Skeletal muscle cell (primary cell): ENCODE measurements around the gene GARS1.
"Not testable (repeated sequence)": the region's sequence is repeated elsewhere in the genome, so short reads cannot be mapped to it uniquely, and the experiment has no call there.

ENCODE experiments used
- DNase-seq: peaks from one replicate; pipeline ENCODE4 v3.0.0-alpha.2; 2010; ENCODE audit warnings: low read depth
- H3K4me3 ChIP-seq: 2 replicates; pipeline ENCODE4 v1.5.1; 2011; ENCODE audit warnings: low read depth, mild to moderate bottlenecking, control low read depth, low read length, moderate library complexity

Gene GARS1

DNA sequence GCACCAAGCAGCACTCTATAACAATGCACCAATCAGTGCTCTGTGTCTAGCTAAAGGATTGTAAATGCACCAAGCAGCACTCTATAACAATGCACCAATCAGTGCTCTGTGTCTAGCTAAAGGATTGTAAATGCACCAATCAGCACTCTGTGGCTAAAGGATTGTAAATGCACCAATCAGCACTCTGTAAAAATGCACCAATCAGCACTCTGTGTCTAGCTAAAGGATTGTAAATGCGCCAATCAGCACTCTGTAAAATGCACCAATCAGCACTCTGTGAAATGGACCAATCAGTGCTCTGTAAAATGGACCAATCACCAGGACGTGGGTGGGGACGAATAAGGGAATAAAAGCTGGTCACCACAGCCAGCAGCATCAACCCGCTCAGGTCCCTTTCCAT, 24.4 kb upstream of the GARS1 start:
- not testable (repeated sequence) for DNase-seq, H3K4me3 ChIP-seq

DNA sequence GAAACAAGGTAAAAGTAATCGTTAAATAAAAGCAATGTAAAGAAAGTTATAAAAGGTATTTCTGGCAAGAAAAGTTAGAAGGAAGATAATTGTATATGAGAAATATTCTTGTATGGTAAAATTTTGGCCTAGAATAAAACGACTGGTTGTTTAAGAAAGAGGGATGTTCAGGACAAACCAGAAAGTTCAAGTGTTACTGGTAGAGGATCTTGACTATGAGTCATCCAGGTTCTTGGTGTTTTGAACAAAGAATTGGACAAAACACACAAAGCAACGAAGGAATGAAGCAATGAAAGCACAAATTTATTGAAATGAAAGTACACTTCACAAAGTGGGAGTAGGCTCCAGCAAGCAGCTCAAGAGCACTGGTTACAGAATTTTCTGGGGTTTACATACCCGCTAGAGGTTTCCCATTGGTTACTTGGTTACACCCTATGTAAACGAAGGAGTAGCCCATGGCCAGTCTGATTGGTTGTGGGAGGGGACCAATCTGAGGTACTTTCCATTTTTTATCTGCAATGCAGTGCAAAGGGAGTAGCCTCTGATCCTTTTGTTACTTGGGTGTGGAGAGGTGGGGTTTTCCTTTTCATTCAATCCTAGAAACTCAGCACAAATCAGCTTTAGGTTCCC, 22.4 kb upstream of the GARS1 start:
- DNase-seq = no peak
- H3K4me3 ChIP-seq = no peak overlapping the region

DNA sequence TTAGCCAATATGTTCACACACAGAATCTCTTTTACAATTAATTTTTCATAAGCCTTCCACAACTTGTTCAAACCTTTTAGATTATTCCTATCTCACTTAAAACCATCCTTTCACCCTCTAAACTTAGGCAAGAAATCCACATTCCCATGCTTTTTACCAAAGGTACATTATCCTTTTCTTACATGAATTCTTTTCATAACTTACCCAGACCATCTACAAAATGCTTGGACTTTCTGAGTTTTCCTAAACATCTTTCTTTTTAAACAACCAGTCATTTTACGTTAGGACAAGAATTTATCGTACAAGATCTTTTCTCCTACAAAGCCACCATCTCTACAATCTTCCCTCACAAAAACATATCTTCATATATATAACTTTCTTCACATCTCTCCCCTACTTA, 18.8 kb upstream of the GARS1 start:
- H3K4me3 ChIP-seq = no peak overlapping the region
- DNase-seq = no peak

DNA sequence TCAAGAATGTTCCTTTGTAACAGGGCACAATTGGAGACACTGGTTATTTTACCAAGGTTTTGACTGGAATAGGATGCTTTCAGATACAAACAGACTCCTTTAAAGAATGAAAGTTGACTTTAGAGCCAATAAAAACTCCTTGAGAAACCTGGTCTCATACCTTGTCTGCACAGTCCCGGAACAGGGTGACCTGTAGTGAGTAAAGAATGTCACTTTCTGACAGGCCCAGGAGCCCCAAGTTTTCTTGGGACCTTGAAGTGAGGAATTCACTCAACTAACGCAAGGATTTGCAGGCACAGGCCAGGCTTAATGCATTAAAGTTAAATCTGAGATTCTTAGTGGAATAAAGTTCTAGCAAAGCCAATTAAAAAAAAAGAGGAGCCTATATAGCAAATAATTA, 11.5 kb upstream of the GARS1 start:
- DNase-seq = no peak
- no peak overlapping the region for H3K4me3 ChIP-seq

DNA sequence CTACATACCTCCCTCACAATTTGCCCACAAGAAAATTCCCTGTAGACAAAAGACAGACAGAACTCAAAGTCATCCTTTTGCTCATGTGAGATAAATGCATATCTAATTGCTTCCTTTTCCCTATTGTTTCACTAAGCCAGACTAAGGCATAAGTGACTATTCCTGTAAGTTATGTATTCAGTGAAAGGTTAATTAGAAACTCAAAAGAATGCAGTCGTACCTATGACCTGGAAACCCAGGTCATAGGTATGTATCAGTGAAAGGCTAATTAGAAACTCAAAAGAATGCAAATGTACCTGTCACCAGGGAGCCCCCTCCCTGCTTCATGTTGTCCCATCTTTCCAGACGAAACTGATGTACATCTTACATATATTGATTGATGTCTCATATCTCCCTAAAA, 10.3 kb upstream of the GARS1 start:
- H3K4me3 ChIP-seq = no peak overlapping the region
- no peak for DNase-seq

DNA sequence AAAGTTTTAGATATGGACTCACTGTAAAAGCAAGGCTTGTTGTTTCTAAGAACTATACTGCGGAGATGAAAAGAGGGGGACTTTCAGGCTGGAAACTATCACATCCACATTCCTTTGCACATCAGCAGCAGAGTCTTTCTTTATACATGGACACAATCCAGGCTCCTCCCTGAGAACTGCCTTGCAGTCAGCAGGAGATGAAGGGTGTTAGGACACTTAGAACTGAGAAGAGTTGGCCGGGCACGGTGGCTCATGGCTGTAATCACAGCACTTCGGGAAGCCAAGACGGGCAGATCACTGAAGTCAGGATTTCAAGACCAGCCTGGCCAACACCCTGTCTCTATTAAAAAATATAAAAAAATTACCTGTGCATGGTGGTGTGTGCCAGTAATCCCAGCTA, 9.7 kb upstream of the GARS1 start:
- no peak overlapping the region for H3K4me3 ChIP-seq
- no peak for DNase-seq

DNA sequence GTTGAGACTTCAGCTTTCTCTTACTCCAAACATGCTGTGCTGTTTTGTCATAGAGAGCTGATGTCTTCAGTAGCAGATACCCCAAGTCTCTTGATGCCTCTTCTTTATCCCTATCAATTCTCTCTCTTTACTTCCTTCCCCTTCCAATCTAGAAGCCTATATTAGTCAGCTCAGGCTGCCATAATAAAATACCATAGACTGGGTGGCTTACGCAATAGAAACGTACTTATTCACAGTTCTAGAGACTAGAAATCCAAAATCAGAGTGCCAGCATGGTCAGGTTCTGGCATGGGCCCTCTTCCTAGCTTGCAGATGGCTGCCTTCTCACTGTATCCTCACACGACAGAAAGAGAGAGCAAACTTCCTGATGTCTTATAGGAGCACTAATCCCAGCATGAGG, 9.0 kb upstream of the GARS1 start:
- DNase-seq = no peak
- H3K4me3 ChIP-seq = no peak overlapping the region

DNA sequence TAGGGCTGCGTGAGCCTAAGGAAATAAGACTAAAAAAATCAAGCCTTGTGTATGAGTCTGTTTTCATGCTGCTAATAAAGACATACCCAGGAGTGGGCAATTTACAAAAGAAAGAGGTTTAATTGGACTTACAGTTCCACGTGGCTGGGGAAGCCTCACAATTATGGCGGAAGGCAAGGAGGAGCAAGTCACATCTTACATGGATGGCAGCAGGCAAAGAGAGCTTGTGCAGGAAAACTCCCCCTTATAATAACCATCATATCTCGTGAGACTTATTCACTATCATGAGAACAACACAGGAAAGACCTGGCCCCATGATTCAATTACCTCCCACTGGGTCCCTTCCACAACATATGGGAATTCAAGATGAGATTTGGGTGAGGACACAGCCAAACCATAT, 7.1 kb upstream of the GARS1 start:
- not testable (repeated sequence) for DNase-seq, H3K4me3 ChIP-seq

DNA sequence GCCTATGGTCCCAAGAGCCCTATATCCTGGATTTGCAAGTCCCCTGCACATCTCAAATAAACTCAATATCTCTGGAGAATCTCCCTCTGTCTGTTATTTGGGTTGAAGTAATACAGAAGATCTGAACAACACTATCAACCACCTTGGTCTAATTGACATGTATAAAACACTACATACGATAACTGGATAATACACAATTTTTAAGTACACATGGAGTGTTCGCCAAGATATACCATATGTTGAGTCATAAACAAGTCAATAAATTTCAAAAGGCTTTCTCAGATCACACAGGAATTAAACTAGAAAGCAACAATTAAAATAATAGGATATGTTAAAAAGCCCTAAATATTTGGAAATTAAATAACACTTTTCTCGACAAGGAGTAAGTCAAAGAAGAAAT, 5.6 kb upstream of the GARS1 start:
- no peak for DNase-seq
- H3K4me3 ChIP-seq = no peak overlapping the region

DNA sequence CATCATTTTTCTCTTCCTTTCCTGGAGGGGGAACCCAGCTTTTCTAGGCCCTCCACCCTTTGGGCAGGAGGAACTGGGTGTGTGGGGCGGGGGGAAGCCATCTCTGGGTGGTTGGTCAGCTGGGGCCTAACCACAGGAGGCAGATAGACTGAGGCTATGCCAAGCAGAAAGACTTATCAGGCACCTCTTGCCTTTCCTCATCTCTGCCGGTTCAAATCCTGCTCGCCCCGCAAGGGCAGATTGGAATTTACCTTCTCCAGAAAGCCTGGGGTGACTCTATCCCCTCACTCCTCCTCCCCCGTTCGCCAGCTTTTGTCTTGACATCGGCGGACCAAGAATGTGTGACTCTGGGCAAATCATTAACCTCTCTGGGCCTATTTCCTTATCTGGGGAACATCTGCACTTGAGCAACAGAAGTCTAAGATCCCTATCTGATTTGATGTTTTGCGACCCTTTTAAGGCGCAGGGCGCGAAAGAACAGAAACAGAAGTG, 584 bp upstream of the GARS1 start:
- H3K4me3 ChIP-seq = peak overlapping the region; percentile 100
- no peak for DNase-seq

DNA sequence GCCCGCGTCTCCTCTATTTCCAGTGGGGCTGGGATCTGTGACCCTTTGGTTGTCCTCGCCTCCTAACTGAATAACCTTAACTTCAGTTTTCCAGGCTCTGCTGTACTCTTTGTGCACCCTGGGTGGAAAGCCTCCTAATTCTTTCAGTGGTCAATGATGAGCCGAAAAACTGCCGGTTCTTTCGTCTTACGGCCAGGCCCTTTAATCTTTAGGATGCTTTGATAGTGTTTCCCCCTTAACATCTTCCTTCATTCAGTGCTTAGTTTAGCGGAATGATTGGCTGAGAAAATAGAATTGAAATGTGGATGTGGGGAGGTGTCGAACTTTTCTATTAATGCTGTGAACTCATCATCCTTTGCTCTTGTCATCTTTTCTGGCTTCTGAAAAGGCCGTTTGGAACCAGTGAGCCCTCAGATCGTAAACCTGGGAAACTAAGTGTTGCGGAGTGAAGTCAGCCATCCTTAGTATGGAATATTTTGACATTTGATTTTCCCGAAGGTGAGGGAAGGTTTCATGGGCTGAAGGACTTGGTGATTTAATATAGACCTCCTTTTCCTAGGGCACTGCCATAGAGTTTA, 847 bp downstream of the GARS1 start:
- no peak for DNase-seq

DNA sequence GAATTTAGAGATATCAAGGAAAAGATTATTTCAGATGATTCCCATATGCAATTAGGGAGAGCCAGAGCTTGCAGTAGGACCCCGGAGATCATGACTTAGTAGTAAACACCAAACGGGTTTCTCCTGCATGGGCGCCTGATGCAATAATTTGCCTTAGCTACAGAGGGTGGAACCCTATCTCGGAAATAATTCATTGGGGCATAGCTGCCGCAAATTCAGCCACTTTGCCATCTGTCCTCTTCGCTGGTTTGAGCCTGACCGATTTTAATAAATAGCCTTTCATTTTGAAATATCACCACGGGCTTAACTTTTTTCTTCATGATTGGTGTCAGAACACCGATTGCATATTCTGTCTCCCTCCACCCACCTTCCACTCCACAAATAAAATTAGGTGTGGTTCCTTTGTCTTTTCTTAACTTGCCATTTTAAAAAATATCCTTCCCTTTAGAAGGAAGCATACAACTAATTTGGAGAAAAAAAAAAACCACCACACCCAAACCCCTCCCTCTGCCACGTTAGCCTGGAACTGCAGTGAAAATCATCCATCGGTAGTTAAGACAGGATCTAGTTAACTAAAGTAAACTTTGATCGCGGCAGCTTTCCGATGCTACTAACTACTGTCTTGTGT, 1.4 kb downstream of the GARS1 start:
- no peak for DNase-seq
- H3K4me3 ChIP-seq = peak overlapping the region; percentile 100

More for the DNA sequence above, 847 bp downstream of the GARS1 start:
- H3K4me3 ChIP-seq = peak overlapping the region; percentile 100

DNA sequence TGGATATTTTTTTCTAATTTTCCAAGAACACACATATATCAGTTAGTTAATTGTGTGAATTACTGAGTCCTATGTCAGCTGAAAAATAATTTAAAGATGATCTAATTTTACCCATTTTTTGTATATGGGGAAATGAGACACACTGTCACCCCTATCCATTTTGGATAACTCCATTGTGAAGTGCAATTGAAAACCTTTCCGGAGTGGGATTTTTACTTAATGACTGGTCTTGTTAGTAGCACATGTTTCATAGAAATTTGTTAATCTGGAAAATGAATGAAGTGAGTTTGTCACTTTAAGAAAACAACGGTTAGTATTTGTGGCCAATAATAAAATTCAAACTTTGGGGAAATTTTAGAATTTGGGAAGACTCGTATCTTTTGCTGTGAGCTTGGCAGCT, 2.0 kb downstream of the GARS1 start:
- peak overlapping the region; percentile 100 for H3K4me3 ChIP-seq

DNA sequence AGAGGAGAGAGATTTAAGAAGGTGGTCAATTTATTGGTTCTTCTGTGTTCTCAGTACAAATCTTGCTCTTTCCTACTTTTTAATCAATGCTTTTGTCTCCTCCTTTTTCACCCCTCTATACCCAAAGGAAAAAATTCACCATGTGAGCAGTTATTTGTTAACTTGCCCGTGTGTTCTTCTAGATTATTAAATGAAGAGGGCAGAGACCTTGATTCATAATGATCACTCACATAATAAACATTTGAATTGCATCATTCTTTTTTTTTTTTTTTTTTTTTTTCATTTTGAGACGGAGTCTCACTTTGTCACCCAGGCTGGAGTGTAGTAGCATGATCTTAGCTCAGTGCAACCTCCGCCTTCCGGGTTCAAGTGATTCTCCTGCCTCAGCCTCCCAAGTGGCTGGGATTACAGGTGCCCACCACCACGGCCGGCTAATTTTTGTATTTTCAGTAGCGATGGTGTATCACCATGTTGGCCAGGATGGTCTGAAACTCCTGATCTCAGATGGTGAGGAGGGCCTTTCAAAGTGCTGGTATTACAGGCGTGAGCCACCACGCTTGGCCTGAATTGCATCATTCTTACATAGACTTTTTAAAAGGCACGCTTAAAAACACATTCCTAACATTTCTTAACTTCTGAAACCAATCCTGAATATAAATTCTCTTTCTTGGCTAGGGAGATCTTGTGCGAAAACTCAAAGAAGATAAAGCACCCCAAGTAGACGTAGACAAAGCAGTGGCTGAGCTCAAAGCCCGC, 3.6 kb downstream of the GARS1 start:
- no peak overlapping the region for H3K4me3 ChIP-seq
- no peak for DNase-seq

More for the DNA sequence above, 2.0 kb downstream of the GARS1 start:
- no peak for DNase-seq

DNA sequence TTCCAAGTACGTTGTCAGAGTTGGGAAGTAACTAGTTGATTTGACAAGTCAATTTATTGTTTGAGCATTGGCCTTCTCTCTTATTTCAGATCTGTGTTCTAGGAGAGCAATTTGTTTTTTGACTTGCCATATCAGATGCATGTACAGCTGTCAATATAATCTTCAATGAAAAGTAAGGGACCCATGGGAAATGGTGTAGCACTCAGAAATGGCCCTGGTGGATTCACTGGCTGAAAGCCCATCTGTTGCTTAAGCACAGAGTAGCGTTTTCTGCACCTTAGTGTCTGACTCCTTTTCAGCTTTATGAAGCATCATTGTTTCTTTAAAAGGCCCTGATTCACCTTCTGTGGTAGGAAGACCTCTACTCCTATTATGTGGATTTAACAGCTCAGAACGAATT, 10.2 kb downstream of the GARS1 start:
- no peak for DNase-seq
- H3K4me3 ChIP-seq = no peak overlapping the region

DNA sequence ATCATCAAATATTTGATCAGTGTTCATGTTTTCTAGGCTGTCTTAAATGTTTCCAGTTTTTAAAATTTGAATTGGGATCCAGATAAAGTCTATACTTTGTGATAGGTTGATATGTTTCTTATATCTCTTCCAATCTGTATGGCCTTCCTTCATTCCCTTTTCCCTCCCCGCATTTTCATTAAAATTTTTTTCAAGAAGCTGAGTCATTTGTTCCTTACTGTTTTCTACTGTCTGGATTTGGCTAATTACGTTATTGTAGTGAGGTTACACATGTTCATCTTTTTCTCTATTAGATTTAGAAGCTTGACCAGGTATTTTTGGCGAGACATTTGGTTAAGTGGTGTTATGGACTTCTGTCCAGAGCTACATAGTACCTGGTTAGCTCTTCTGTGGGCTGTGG, 11.2 kb downstream of the GARS1 start:
- H3K4me3 ChIP-seq = no peak overlapping the region

DNA sequence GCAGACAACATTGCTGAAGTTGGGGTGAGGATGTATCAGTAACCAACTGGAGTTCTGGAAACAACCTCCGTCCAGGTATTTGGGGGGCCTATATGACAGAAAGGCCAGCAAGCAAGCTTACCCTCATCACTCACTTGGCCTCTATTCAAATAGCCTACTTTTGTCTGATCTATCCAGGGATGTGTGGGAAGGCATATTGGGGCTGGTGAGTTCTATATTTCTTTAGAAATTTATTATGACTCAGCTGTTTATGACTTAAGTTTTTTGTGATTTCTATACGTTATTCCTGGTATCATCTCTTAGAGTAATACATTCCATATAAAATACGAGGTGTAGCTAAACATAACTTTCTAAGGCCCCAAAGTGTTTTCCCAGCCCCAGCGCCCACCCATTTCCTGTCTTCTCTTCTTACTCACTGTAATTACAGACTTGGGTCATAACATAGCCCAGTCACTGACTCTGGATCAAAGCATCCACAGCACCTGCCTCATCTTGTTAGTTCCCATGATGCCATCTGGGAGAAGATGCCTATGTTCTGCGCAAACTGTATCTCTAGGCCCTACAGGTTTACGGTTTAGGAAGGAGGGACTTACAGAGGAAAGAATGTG, 18.1 kb downstream of the GARS1 start:
- no peak overlapping the region for H3K4me3 ChIP-seq
- peak; percentile 18 for DNase-seq

More for the DNA sequence above, 11.2 kb downstream of the GARS1 start:
- no peak for DNase-seq

DNA sequence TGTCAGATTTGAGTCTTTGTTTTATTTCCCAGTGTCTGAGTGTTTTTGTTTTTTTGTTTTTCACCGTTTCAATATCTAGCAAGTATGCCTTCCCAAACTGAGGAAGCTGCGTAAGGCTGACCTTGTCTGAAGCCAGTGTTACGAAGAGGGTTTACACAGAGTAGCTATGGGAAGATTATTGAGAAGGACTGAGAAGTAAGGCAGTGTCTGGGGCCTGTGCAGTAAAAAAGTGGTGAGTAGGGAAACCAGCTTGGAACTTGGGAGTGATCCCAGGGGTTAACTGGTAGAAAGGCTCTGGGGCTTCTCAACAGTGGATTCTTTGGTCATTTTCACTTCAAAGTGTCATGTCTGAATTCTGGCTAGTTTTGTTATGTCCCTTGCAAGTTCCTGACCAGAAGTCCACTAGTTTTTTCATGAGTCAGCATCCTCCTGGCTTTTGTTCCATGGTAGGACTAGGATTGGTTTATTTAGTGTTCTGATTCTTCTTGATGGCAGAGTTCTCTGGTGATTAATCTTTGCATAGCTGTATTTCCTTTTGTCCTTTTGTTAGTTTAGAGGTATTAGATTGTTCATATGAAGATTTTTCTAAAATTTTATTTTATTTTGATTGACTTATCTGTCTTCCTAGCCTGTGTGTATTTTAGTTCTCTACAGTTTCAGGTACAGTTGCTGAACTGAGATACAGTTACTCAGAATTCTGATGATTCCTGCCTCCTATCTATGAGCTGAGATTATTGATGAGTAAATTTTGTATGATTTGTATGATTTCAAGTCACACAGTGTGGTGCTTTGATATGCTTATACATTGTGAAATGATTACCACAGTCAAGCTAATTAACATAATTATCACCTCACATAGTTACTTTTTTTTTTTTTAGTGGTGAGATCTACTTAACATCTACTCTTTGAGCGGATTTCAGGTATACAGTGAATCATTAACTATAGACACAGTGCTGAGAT, 19.0 kb downstream of the GARS1 start:
- no peak overlapping the region for H3K4me3 ChIP-seq
- no peak for DNase-seq

DNA sequence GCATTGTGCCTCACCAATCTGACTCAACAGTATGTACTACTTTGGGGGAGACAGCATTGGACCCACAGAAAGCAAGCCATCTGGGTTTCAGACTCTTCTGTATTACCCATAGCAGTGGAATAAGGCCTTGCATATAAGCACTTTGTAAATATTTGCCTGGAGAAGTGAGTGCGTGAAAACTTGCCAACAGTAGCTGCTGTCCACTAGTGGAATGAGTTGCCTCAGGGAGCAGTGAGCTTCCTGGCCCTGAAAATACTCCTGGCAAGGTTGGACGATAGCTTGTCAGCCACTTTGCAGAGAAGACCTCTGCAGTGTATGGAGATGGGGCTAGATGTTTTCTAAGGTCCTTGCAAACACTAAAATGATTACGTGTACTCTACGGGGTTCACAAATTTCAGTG, 21.6 kb downstream of the GARS1 start:
- no peak for DNase-seq
- H3K4me3 ChIP-seq = no peak overlapping the region
